Caki2 (cell line): ENCODE results near the gene CELA2B. TPM values are rescaled to one million over a fixed set of nuclear protein-coding genes. Genes with fewer than 3 reads are reported as not detected.
"Not testable (repeated sequence)": the region's sequence is repeated elsewhere in the genome, so short reads cannot be mapped to it uniquely, and the experiment has no call there.

Source experiments
- DNase-seq: peaks from one replicate; pipeline ENCODE4 v3.0.0-alpha.2; 2015; ENCODE audit warnings: low read depth
- in situ Hi-C: cut with HindIII; loops from 2 replicates; pipeline ENCODE4 v1.10.0; 2016; ENCODE audit warnings: low sequenced_read_pairs, low pct_unique_long_range_greater_than_20kb, mixed read lengths
- total RNA-seq: library from RNA; depleted of rRNA; stranded (reverse); fragments of >200 nt; shearing (Covaris generic); gene quantifications from 2 replicates; pipeline ENCODE4 v1.2.3, GENCODE V29; 2014; ENCODE audit warnings: low replicate concordance

Gene CELA2B
- total RNA-seq, 1 experiment from 2014 or later = not detected

GRCh38 chr1:15483971-15484370 is 8.1 kb downstream of the CELA2B start:
- no peak for DNase-seq
- in situ Hi-C loops = no loop called here

DNA sequence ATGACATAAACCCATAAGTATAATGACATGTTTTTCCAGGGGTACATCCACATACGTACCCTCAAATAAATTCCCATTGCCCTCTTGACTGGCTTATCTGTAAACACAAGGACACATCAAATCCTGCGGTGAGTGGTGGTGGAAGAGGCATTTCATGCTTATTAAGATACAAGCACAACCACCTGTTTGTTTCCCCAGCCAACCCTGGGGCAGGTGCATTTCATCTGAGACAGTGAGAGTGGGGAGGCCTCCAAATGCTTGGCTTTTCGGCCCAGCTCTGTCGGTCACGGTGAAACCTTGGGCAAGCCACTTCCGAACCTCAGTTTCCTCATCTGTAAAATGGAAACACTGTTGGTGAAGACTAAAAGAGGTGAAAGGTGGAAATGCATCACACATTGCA is 8.5 kb downstream of the CELA2B start:
- DNase-seq, in situ Hi-C loops: not testable (repeated sequence)

DNA sequence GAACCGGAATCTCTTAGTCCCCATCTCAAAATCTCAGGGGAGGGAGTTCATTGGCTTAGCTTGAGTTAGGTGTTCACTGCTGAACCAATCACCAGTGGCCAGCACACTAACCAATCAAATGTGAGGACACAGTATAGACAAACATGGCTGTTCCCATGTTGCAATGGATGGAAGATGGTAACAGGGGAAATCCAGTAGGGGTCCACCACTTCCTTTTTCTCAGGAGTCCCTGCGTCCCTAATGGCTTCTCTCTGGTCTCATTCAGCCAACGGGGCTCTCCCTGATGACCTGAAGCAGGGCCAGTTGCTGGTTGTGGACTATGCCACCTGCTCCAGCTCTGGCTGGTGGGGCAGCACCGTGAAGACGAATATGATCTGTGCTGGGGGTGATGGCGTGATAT is 9.7 kb downstream of the CELA2B start:
- no peak for DNase-seq
- in situ Hi-C loops = no loop called here

GRCh38 chr1:15486844-15487610 is 11.1 kb downstream of the CELA2B start:
- in situ Hi-C loops, DNase-seq: not testable (repeated sequence)

GRCh38 chr1:15488371-15488770 is 12.5 kb downstream of the CELA2B start:
- in situ Hi-C loops = no loop called here
- DNase-seq = no peak

DNA sequence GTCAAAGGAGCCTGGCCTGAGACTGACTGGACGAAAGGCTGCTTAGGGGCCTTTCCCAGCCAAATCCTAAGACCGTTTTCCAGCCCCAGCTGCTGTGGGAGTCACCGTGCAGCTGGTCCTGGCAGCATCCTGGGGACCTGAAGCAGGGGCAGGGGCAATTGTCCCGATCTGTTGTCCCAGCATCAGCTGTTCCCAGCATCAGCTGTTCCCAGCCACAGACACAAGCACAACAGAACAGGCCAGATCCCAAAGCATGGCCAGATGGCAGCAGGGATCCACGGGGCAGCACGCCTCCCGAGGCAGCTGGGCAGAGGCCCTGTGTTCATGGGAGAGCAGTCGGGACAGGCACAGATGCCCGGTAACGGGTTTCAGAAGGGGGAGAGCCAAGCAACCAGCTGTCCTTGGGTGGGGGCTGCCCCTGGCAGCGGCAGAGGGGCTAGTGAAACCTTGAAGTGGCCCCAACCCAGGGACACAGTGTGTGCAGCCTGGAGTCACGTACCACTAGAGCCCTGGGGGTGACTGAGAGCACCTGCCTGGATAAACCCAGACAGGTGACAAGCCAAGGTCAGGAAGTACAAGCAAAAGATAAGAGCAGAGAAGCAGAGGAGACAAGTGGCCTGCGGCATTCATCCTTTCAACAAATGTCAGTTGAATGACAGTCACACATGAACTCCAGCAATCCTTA is 13.3 kb downstream of the CELA2B start:
- no peak for DNase-seq
- in situ Hi-C loops = no loop called here

- DNase-seq, in situ Hi-C loops: not testable (repeated sequence)
Measured at GRCh38 chr1:15491010-15491409, 15.1 kb downstream of the CELA2B start.

DNA sequence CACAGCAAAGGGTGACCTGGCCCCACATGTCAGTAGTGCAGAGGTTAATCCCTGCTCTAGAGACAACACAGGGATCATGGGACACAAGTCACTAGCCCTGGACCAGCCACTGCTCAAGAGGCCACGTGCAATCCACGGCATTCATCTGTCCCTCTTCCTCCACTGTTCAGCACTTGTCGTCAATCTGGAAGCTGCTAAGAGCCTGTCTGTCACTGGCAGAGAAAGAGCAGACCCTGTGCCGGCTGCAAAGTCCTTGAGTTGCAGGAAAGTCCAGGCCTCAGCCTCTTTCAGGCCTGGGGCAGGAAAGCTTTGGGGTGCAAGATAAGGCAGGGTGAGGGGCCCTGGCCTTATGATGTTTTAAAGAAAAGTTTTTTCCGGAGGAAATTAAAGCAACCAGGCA is 16.7 kb downstream of the CELA2B start:
- in situ Hi-C loops = no loop called here

GRCh38 chr1:15493869-15494390 is 18.0 kb downstream of the CELA2B start:
- no peak for DNase-seq
- in situ Hi-C loops = no loop called here

More for the DNA sequence above, 16.7 kb downstream of the CELA2B start:
- no peak for DNase-seq

GRCh38 chr1:15500184-15501178 is 24.6 kb downstream of the CELA2B start:
- in situ Hi-C loops = no loop called here
- no peak for DNase-seq

DNA sequence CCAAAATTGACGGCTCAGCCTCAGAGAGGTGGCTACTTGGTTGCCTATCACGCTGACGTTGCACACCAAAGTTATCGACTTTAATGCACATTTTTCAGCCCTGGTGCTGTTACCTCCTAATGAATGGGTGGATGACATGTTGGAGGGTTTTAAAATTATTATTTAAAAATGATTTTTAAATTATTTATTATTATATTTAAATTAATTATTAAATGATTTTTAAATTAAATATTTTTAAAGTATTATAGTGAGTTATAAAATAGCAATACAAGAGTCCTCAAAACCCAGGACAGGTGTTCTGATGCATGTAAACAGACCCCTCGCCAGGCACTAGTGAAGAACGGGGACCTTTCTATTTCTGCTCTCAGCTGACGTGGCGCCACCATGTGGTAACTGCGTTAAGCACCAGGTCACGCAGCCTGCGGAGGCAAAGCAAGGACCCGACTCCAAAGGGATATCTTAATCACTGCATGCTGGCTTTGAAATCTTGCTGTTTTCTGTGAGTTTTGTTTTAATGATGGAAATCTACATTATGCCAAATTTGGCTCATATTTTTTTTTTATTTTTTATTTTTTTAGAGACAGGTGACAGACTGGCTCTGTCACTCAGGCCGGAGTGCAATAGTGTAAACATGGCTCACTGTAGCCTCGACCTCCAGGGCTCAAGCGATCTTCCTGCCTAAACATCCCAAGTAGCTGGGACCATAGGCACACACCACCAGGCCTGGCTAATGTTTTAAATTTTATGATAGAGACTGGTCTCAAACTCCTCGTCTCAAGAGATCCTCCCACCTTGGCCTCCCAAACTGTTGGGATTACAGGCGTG is 25.5 kb downstream of the CELA2B start:
- no peak for DNase-seq

DNA sequence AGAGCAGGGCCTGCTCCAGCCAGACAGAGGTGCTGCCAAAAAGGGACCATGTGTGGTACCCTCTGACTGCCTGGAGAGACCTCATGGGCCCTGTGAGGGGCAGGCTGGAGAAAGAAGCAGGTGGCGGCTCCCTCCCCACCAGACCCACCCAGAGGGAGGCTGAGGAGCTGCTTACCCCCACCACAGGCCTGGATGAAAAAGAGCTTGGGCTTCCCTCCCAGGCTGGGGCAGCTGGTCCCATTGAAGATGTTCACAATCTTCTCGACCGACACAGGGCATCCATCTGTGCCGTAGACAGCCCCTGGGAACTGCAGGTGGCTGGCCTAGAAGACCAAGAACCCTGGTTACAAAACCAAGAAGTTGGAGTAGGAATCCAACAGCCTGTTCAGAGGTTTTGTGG is 28.5 kb downstream of the CELA2B start:
- in situ Hi-C loops = no loop called here
- DNase-seq = no peak

More for the DNA sequence above, 25.5 kb downstream of the CELA2B start:
- in situ Hi-C loops = no loop called here

GRCh38 chr1:15506831-15507230 is 30.9 kb downstream of the CELA2B start:
- no peak for DNase-seq
- in situ Hi-C loops = no loop called here

DNA sequence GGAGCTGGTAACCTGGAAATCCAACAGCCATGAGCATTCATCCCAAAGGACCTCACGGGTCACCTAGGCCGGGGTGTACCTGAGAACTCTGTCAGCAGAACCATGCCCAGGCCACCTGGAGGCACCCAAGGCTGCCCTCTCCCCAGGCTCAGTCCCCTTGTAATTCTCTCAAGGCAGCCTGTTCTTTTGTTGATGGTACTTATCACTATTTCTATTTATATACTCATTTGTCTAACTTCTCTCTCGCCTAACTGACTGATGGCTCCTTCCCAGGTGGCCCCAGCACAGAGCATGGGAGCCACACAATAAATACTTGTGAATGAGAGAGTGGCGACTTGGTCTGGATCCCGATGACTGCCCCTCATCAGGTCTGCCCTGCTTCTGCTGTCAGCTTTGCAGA is 31.4 kb downstream of the CELA2B start:
- DNase-seq = no peak
- in situ Hi-C loops = no loop called here

DNA sequence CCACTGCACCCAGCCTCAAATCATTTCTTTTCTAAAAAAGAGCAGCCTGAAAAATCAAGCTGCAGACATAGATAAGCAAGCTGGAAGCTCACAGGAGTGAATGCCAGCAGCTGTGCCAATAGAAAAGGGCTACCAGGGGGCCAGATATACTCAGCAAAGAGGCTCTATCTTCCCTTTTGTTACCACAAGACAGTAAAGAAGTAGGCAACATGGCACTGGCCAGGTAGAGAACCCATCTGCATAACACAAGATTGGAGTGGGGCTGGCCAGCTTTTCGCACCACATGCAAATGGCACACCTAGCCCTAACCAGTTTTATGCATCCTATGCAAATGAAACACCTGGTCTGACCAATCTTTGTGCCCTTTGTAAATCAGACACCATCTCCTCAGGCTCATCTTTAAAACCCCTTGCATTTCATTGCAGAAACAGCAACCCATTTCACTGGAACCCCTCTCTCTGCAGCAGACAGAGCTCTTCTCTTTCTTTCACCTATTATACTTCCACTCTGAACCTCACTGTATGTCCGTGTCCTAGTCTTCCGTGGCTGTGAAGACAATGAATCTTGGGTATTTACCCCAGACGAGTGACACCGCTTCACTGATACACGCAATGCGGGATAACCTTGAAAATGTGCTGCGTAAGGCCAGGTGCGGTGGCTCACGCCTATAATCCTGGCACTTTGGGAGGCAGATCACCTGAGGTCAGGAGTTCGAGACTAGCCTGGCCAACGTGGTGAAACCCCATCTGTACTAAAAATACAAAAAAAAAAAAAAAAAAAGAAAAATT is 33.0 kb downstream of the CELA2B start:
- DNase-seq = no peak
- in situ Hi-C loops = no loop called here

- DNase-seq = no peak
- in situ Hi-C loops = no loop called here
Measured at GRCh38 chr1:15509586-15509985, 33.7 kb downstream of the CELA2B start.
